Suprapubic skin (tissue), 4 donors: ENCODE data around the gene KCNJ6. TPM values are rescaled to one million over a fixed set of nuclear protein-coding genes. Genes with fewer than 3 reads are reported as not detected.
"Not testable (repeated sequence)": the region's sequence is repeated elsewhere in the genome, so short reads cannot be mapped to it uniquely, and the experiment has no call there.

ENCODE experiments used
- DNase-seq, 2 donors: peaks; one replicate each; pipeline ENCODE4 v3.0.0-alpha.2; 2019; ENCODE audit warnings: low spot score in 2 of 2
- H3K27ac ChIP-seq: fragments of 200-600 bp; sonication (generic); one replicate; pipeline ENCODE4 v1.5.1; 2019
- H3K27me3 ChIP-seq: fragments of 200-600 bp; sonication (generic); one replicate; pipeline ENCODE4 v1.5.1; 2019
- H3K36me3 ChIP-seq: fragments of 200-600 bp; sonication (generic); one replicate; pipeline ENCODE4 v1.5.1; 2019
- H3K4me1 ChIP-seq: fragments of 200-600 bp; sonication (generic); one replicate; pipeline ENCODE4 v1.5.1; 2019
- H3K4me3 ChIP-seq: fragments of 200-600 bp; sonication (generic); one replicate; pipeline ENCODE4 v1.5.1; 2019; ENCODE audit warnings: mild to moderate bottlenecking
- H3K9me3 ChIP-seq: fragments of 200-600 bp; sonication (generic); one replicate; pipeline ENCODE4 v1.5.1; 2019
- EP300 ChIP-seq: sonication (generic); formaldehyde crosslinking; IDR thresholded peaks from one replicate; pipeline ENCODE4 v1.6.1; 2017; ENCODE audit warnings: antibody characterized with exemption
- POLR2A ChIP-seq, 2 donors: fragments of 450-650 bp; IDR thresholded peaks; one replicate each; pipeline ENCODE4 v1.6.1; 2017; ENCODE audit warnings: antibody characterized with exemption in 2 of 2, mild to moderate bottlenecking in 2 of 2, moderate library complexity in 2 of 2
- POLR2AphosphoS5 ChIP-seq, 3 donors: sonication (generic); formaldehyde crosslinking; IDR thresholded peaks; one replicate each; pipeline ENCODE4 v1.6.1; 2017; ENCODE audit warnings: antibody characterized with exemption in 3 of 3
- WGBS: methylation state at CpG from one replicate; pipeline ENCODE4 v1.1.5; 2018; 5-methylcytosine and 5-hydroxymethylcytosine counted together
- total RNA-seq, 4 donors: library from RNA; depleted of rRNA; stranded (reverse); fragments of >200 nt; gene quantifications; one replicate each; pipeline ENCODE4 v1.1.0, GENCODE V29; 2016
- TF ChIP-seq, protein P1 (sequence below), 2 donors: fragments of 200-600 bp in 1 of 2; fragments of 450-650 bp in 1 of 2; sonication (generic) in 1 of 2; IDR thresholded peaks; one replicate each; pipeline ENCODE4 v1.5.1; 2016 to 2019; ENCODE audit warnings: antibody characterized with exemption in 2 of 2, mild to moderate bottlenecking in 1 of 2, moderate library complexity in 1 of 2

The KCNJ6 gene
- total RNA-seq, 4 donors from 2014 or later, result not detected

DNA sequence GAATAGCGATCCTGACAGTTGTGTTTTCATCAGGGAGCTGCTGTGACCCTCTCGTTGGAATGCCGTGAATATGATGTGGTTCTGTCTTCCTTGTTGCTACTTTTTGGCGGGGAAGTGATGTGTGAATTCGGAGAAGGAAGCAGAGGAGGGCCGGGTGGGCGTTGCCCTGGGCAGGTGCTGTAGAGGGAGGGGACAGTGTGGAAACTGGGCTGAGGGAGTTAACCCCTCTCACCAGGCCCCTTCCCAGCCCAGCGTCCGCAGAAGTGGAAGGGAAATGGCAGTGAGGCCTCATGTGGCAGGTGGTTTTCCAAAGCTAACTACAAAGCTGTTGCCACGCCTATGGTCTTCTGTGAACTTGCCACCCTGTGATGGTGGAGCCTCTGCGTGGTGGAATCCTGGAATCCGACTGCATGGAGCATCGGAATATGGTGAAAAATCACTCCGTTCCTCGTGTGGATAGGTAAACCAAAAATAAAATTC, 321.7 kb downstream of the KCNJ6 start:
- no peaks in the 10 kb centered on the region for H3K4me1 ChIP-seq
- H3K9me3 ChIP-seq, result no peaks in the 10 kb centered on the region
- no peaks in the 10 kb centered on the region for H3K36me3 ChIP-seq
- TF ChIP-seq, protein P1, sequence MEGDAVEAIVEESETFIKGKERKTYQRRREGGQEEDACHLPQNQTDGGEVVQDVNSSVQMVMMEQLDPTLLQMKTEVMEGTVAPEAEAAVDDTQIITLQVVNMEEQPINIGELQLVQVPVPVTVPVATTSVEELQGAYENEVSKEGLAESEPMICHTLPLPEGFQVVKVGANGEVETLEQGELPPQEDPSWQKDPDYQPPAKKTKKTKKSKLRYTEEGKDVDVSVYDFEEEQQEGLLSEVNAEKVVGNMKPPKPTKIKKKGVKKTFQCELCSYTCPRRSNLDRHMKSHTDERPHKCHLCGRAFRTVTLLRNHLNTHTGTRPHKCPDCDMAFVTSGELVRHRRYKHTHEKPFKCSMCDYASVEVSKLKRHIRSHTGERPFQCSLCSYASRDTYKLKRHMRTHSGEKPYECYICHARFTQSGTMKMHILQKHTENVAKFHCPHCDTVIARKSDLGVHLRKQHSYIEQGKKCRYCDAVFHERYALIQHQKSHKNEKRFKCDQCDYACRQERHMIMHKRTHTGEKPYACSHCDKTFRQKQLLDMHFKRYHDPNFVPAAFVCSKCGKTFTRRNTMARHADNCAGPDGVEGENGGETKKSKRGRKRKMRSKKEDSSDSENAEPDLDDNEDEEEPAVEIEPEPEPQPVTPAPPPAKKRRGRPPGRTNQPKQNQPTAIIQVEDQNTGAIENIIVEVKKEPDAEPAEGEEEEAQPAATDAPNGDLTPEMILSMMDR (IDR thresholded peaks at IDR 0.05), result no peak
- no peak for TF ChIP-seq EP300
- TF ChIP-seq POLR2AphosphoS5 (IDR thresholded peaks at IDR 0.05), result no peak
- no peak for TF ChIP-seq POLR2A (IDR thresholded peaks at IDR 0.05)
- no peaks in the 10 kb centered on the region for H3K27me3 ChIP-seq
- no peak overlapping the region for H3K27ac ChIP-seq
- DNase-seq, result no peak
- no peak overlapping the region for H3K4me3 ChIP-seq
- WGBS, result 83% methylated on average over 15 of the region's 15 CpGs

DNA sequence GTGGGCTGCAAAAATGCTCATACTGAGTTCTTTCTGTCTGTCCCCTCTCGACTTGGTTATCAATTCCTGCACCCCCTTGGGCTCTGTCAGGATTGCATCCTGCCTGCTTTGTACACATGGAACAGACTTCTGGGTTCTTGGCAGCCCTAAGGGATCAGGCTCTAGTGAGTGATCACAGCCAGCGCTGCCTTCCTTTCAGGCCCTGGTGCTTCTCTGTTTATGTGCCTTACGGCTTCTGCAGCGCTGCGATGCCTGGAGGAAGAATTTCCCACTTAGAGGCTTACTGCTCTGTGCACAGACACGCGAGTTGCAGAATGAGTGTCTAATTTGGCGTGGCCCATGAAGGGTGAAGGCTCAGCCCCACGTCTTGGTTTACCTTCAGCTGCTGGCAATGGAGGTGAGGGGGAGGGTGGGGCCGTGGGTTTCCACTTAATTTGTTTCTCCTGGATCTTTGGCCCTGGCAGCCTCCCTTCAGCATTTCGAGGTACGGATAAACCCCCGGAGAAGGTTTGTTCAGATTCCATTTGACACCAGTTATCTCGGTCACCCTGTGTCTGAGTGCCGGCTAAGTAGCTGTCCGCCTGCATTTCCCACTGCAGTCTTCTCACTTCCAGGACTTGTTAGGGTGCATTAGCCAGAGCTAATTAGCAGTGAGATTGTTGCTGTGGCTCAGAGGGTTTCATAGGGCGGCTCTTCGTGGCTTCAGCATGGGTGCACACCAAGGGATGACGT, 322.4 kb downstream of the KCNJ6 start:
- Histone ChIP-seq H3K4me3 (no peak overlapping the region), H3K27ac (no peak overlapping the region), H3K4me1 (no peaks in the 10 kb centered on the region), H3K27me3 (no peaks in the 10 kb centered on the region), H3K9me3 (no peaks in the 10 kb centered on the region), H3K36me3 (no peaks in the 10 kb centered on the region)
- no peak for DNase-seq
- TF ChIP-seq EP300, result no peak
- no peak for TF ChIP-seq POLR2A (IDR thresholded peaks at IDR 0.05)
- TF ChIP-seq, protein P1 (IDR thresholded peaks at IDR 0.05), result no peak
- TF ChIP-seq POLR2AphosphoS5 (IDR thresholded peaks at IDR 0.05), result no peak
- WGBS, result 75% methylated on average over 17 of the region's 19 CpGs

DNA sequence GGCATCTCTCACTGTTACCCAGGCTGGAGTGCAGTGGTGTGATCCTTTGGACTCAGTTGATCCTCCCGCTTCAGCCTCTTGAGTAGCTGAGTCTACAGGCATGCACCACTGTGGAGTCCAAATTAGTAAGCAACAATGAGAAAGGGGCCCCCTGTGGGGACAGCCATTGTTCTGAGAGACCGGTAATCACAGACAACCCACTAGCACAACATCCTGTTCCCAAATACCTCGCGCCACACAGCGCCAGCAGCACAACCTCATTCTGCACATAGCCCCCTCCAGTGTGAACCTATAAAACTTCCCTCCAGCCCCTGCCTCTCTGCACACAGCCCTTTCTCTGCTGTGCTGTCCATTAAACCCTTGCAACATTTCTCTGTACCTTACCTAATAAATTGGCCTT, 323.2 kb downstream of the KCNJ6 start:
- TF ChIP-seq, protein P1 (IDR thresholded peaks at IDR 0.05), result no peak
- no peak for TF ChIP-seq POLR2AphosphoS5 (IDR thresholded peaks at IDR 0.05)
- TF ChIP-seq POLR2A (IDR thresholded peaks at IDR 0.05), result no peak
- H3K4me3 ChIP-seq, result no peak overlapping the region
- DNase-seq, result no peak
- H3K36me3 ChIP-seq, result no peaks in the 10 kb centered on the region
- WGBS, result 75% methylated on average over 5 of the region's 5 CpGs
- no peak overlapping the region for H3K27ac ChIP-seq
- H3K9me3 ChIP-seq, result no peaks in the 10 kb centered on the region
- no peaks in the 10 kb centered on the region for H3K4me1 ChIP-seq
- H3K27me3 ChIP-seq, result no peaks in the 10 kb centered on the region

DNA sequence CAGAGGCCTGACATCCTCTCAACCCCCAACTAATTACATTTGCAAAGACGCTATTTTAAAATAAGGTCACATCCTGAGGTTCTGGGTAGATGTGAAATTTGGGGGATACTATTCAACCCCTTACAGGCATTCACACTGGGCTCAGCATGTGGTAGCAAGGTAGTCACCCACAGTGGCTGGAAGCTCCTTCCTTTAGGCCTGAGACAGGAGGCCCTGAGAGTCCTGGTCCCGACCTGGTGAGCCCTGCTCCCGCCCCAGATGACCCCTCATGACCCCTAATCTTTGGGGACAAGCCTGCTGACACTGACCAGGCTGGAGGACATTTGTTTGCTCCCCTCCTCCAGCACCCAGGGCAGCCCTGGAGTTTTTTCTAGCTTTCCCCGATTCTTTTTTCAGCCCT, 323.8 kb downstream of the KCNJ6 start:
- H3K9me3 ChIP-seq, result no peaks in the 10 kb centered on the region
- no peaks in the 10 kb centered on the region for H3K4me1 ChIP-seq
- DNase-seq, result no peak
- H3K27me3 ChIP-seq, result no peaks in the 10 kb centered on the region
- H3K36me3 ChIP-seq, result no peaks in the 10 kb centered on the region
- TF ChIP-seq POLR2AphosphoS5 (IDR thresholded peaks at IDR 0.05) (no peak), EP300 (no peak), POLR2A (IDR thresholded peaks at IDR 0.05) (no peak)
- TF ChIP-seq, protein P1 (IDR thresholded peaks at IDR 0.05), result no peak
- WGBS, result 72% methylated on average over 3 of the region's 4 CpGs
- H3K4me3 ChIP-seq, result no peak overlapping the region
- H3K27ac ChIP-seq, result no peak overlapping the region

DNA sequence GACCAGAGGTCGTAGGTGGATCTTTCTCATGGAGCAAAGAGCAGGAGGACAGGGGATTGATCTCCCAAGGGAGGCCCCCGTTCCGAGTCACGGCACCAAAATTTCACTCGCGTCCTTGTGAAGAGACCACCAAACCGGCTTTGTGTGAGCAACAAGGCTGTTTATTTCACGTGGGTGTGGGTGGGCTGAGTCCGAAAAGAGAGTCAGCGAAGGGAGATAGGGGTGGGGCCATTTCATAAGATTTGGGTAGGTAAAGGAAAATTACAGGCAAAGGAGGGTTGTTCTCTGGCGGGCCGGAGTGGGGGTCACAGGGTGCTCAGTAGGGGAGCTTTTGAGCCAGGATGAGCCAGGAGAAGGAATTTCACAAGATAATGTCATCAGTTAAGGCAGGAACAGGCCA, 324.3 kb downstream of the KCNJ6 start:
- 96% methylated on average over 12 of the region's 12 CpGs for WGBS

DNA sequence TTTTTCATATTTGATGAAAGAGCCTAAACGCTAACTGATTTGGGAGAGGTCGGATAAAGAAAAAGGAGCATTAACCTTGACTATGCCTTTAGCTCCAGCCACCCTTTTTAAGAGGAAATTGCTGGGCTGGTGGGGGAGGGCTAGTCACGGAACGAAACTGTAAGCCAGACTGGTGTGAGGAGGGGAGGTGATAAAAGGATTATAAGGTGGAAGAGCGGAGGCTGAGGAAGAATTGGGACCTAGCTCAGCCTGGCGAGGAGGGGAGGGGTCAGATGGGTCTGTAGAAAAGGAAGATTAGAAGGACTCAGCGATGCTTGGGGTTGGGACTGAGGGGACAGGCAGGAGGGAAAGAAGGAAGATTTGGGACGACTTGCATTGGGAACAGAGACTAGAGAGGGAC, 325.4 kb downstream of the KCNJ6 start:
- H3K27me3 ChIP-seq, H3K36me3 ChIP-seq, H3K27ac ChIP-seq, H3K4me1 ChIP-seq, DNase-seq, H3K4me3 ChIP-seq, H3K9me3 ChIP-seq: not testable (repeated sequence)
- 76% methylated on average over 8 of the region's 8 CpGs for WGBS

More for the DNA sequence above, 324.3 kb downstream of the KCNJ6 start:
- not testable (repeated sequence) for H3K4me3 ChIP-seq, H3K27me3 ChIP-seq, DNase-seq, H3K9me3 ChIP-seq, H3K36me3 ChIP-seq, H3K27ac ChIP-seq, H3K4me1 ChIP-seq

DNA sequence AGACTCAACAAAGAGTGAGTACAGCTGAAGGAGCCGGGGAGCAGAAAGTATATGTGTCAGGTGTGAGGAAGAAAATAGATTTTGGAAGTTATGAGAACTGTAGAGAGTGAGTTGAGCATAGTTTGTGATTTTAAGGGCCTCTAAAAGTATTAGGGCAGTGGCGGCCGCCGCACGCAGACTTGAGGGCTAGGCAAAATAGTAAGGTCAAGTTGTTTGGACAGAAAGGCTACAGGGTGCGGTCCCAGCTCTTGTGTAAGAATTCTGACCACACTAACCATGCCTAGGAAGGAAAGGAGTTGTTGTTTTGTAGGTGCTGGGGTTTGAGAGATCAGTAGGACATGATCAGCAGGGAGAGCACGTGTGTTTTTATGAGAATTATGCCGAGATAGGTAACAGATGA, 327.6 kb downstream of the KCNJ6 start:
- H3K4me1 ChIP-seq, H3K9me3 ChIP-seq, H3K4me3 ChIP-seq, DNase-seq, H3K36me3 ChIP-seq, H3K27me3 ChIP-seq, H3K27ac ChIP-seq: not testable (repeated sequence)
- 94% methylated on average over 8 of the region's 8 CpGs for WGBS
